Neural cell (in vitro differentiated cells): Measurements from ENCODE around the gene CAMKV. TPM values are rescaled to one million over a fixed set of nuclear protein-coding genes. Genes with fewer than 3 reads are reported as not detected.

ENCODE experiments used
- H2AFZ ChIP-seq: fragments of 200-600, 300-800 bp; sonication (generic), shearing (Covaris generic); 2 replicates; pipeline ENCODE4 v1.6.0; 2014; ENCODE audit warnings: low read depth, mild to moderate bottlenecking, antibody characterized with exemption, low read length, moderate library complexity
- H3F3A ChIP-seq: fragments of 200-600 bp; shearing (Covaris generic); 2 replicates; pipeline ENCODE4 v1.6.1; 2016; ENCODE audit warnings: mild to moderate bottlenecking, moderate library complexity, mixed read lengths, antibody characterized with exemption, low read length; ENCODE audit not compliant: insufficient read depth, poor library complexity, severe bottlenecking
- H3K27ac ChIP-seq: fragments of 200-600, 300-800 bp; sonication (generic), shearing (Covaris generic); 2 replicates; pipeline ENCODE4 v1.5.1; 2014; ENCODE audit warnings: mild to moderate bottlenecking, low read length, moderate library complexity
- H3K27me3 ChIP-seq: fragments of 300-800, 200-600 bp; sonication (generic), shearing (Covaris generic); 2 replicates; pipeline ENCODE4 v1.6.0; 2014; ENCODE audit warnings: mild to moderate bottlenecking, low read depth, low read length, moderate library complexity; ENCODE audit not compliant: insufficient read depth
- H3K36me3 ChIP-seq: fragments of 300-800, 200-600 bp; sonication (generic), shearing (Covaris generic); 2 replicates; pipeline ENCODE4 v1.5.1; 2014; ENCODE audit warnings: mild to moderate bottlenecking, antibody characterized with exemption, low read length, moderate library complexity; ENCODE audit not compliant: insufficient read depth
- H3K4me2 ChIP-seq: fragments of 300-800, 200-600 bp; sonication (generic), shearing (Covaris generic); 2 replicates; pipeline ENCODE4 v1.6.0; 2014; ENCODE audit warnings: mild to moderate bottlenecking, low read length
- H3K4me3 ChIP-seq: fragments of 300-800, 200-600 bp; sonication (generic), shearing (Covaris generic); 2 replicates; pipeline ENCODE4 v1.5.1; 2014; ENCODE audit warnings: mild to moderate bottlenecking, low read length, moderate library complexity
- H3K79me2 ChIP-seq: fragments of 200-600 bp; shearing (Covaris generic); replicated peaks from 2 replicates; pipeline ENCODE4 v1.6.0; 2014; ENCODE audit warnings: mild to moderate bottlenecking, low read length, moderate library complexity; ENCODE audit not compliant: insufficient read depth
- H3K9ac ChIP-seq: fragments of 300-800, 200-600 bp; sonication (generic), shearing (Covaris generic); 2 replicates; pipeline ENCODE4 v1.6.1; 2016; ENCODE audit warnings: mild to moderate bottlenecking, low read length, mixed read lengths
- H3K9me2 ChIP-seq: fragments of 200-600 bp; shearing (Covaris generic); 2 replicates; pipeline ENCODE4 v1.6.1; 2016; ENCODE audit warnings: mild to moderate bottlenecking, low read length, mixed read lengths; ENCODE audit not compliant: insufficient read depth
- H3K9me3 ChIP-seq: fragments of 200-600, 300-800 bp; sonication (generic), shearing (Covaris generic); 2 replicates; pipeline ENCODE4 v1.6.1; 2016; ENCODE audit warnings: mild to moderate bottlenecking, mixed run types, low read length, moderate library complexity, mixed read lengths
- H4K20me1 ChIP-seq: fragments of 200-600 bp; shearing (Covaris generic); 2 replicates; pipeline ENCODE4 v1.6.1; 2016; ENCODE audit warnings: mild to moderate bottlenecking, mixed run types; ENCODE audit not compliant: insufficient read depth
- CTCF ChIP-seq: fragments of 450-650 bp; IDR thresholded peaks from 2 replicates; pipeline ENCODE4 v1.5.1; 2014; ENCODE audit warnings: antibody characterized with exemption, mild to moderate bottlenecking, moderate library complexity; ENCODE audit not compliant: poor library complexity, severe bottlenecking
- EP300 ChIP-seq: fragments of 450-650 bp; conservative IDR thresholded peaks from 2 replicates; pipeline ENCODE4 v1.6.1; 2014; ENCODE audit warnings: antibody characterized with exemption, mild to moderate bottlenecking, moderate library complexity; ENCODE audit not compliant: poor library complexity, severe bottlenecking
- EZH2 ChIP-seq: fragments of 200-600, 300-800 bp; shearing (Covaris generic), sonication (generic); IDR thresholded peaks from 2 replicates; pipeline ENCODE4 v1.6.1; 2014; ENCODE audit warnings: antibody characterized with exemption, low read length, borderline replicate concordance, mild to moderate bottlenecking; ENCODE audit not compliant: insufficient read depth, poor library complexity, severe bottlenecking
- MXI1 ChIP-seq: fragments of 450-650 bp; conservative IDR thresholded peaks from 2 replicates; pipeline ENCODE4 v1.6.1; 2014; ENCODE audit warnings: antibody characterized with exemption, mild to moderate bottlenecking; ENCODE audit not compliant: poor library complexity, severe bottlenecking
- POLR2AphosphoS5 ChIP-seq: IDR thresholded peaks from 2 replicates; pipeline ENCODE4 v1.6.1; 2012
- RAD21 ChIP-seq: fragments of 450-650 bp; conservative IDR thresholded peaks from 2 replicates; pipeline ENCODE4 v1.6.1; 2014; ENCODE audit warnings: antibody characterized with exemption, mild to moderate bottlenecking, moderate library complexity
- REST ChIP-seq: IDR thresholded peaks from 2 replicates; pipeline ENCODE4 v1.6.1; 2012; ENCODE audit warnings: borderline replicate concordance
- SMC3 ChIP-seq: fragments of 450-650 bp; conservative IDR thresholded peaks from 2 replicates; pipeline ENCODE4 v1.6.1; 2014; ENCODE audit warnings: antibody characterized with exemption, mild to moderate bottlenecking, moderate library complexity; ENCODE audit not compliant: poor library complexity
- TAF1 ChIP-seq: IDR thresholded peaks from 2 replicates; pipeline ENCODE4 v1.6.1; 2012; ENCODE audit warnings: low read depth
- polyA plus RNA-seq: library from polyadenylated mRNA; depleted of rRNA; stranded (reverse); fragments of >200 nt; gene quantifications from 2 replicates; pipeline ENCODE4 v1.2.3, GENCODE V29; 2014

The CAMKV gene
- polyA plus RNA-seq, 1 donor from 2014 or later = 293 TPM

DNA sequence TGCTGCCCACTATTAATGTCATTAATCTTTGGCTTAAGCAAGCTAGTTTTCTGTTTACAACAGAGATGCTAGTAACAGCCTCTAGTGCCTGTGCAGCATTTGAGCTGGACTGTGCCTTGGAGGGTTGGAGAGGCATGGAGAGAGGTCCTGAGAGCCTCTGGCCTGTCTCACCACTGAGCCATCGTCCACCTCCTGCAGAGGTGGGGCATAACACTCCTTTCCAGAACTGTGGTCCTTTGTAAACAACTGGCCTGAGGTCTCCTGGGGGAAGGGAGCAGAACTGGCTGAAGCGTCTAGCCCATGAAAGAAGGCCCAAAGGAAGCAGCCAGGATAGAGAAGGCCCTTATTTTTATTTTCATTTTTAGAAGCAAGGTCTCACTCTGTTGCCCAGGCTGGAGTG, 10.0 kb upstream of the CAMKV start:
- TF ChIP-seq POLR2AphosphoS5 (no peak), EP300 (no peak), TAF1 (no peak), REST (no peak), MXI1 (no peak), EZH2 (no peak), CTCF (no peak), RAD21 (no peak), SMC3 (no peak)
- no peak overlapping the region for H3K27ac ChIP-seq

GRCh38 chr3:49878686-49879085, 9.0 kb upstream of the CAMKV start:
- H3K27me3 ChIP-seq = no peaks in the 10 kb centered on the region
- H3K9me3 ChIP-seq = no peaks in the 10 kb centered on the region
- no peak overlapping the region for H2AFZ ChIP-seq
- H3K4me3 ChIP-seq = no peak overlapping the region
- H3K4me2 ChIP-seq = no peak overlapping the region
- H3K36me3 ChIP-seq = no peaks in the 10 kb centered on the region
- no peaks in the 10 kb centered on the region for H3K79me2 ChIP-seq
- no peaks in the 10 kb centered on the region for H3K9me2 ChIP-seq
- TF ChIP-seq REST (no peak), POLR2AphosphoS5 (no peak), CTCF (no peak), TAF1 (no peak), MXI1 (no peak)
- no peak overlapping the region for H3K9ac ChIP-seq
- H3F3A ChIP-seq = no peaks in the 10 kb centered on the region
- H3K27ac ChIP-seq = no peak overlapping the region
- no peaks in the 10 kb centered on the region for H4K20me1 ChIP-seq

More for the DNA sequence above, 10.0 kb upstream of the CAMKV start:
- no peak overlapping the region for H2AFZ ChIP-seq
- H3K27me3 ChIP-seq = no peaks in the 10 kb centered on the region
- H4K20me1 ChIP-seq = no peaks in the 10 kb centered on the region
- no peak overlapping the region for H3K4me3 ChIP-seq
- no peaks in the 10 kb centered on the region for H3K79me2 ChIP-seq
- no peak overlapping the region for H3K9ac ChIP-seq
- H3K9me2 ChIP-seq = no peaks in the 10 kb centered on the region
- no peaks in the 10 kb centered on the region for H3K9me3 ChIP-seq
- no peak overlapping the region for H3K4me2 ChIP-seq
- H3F3A ChIP-seq = no peaks in the 10 kb centered on the region
- H3K36me3 ChIP-seq = no peaks in the 10 kb centered on the region
